HG03469 (cell line): ENCODE data around the gene ABLIM3.
"Not testable (repeated sequence)": the region's sequence is repeated elsewhere in the genome, so short reads cannot be mapped to it uniquely, and the experiment has no call there.

Experiments
- ATAC-seq: cut with Tn5 transposase; IDR thresholded peaks from one replicate; pipeline ENCODE4 v1.9.1; 2021; ENCODE audit warnings: mild to moderate bottlenecking, moderate library complexity, moderate number of reproducible peaks; ENCODE audit not compliant: unreplicated experiment

ABLIM3 gene

GRCh38 chr5:149182241-149182640, 40.9 kb downstream of the ABLIM3 start:
- no peak for ATAC-seq

- no peak for ATAC-seq
Observed at GRCh38 chr5:149185067-149185466, 43.8 kb downstream of the ABLIM3 start.

- no peak for ATAC-seq
Observed at GRCh38 chr5:149186506-149186905, 45.2 kb downstream of the ABLIM3 start.

- not testable (repeated sequence) for ATAC-seq
Observed at GRCh38 chr5:149187617-149188016, 46.3 kb downstream of the ABLIM3 start.

- ATAC-seq, result no peak
Observed at GRCh38 chr5:149188383-149188782, 47.1 kb downstream of the ABLIM3 start.

GRCh38 chr5:149195337-149195887, 54.1 kb downstream of the ABLIM3 start:
- ATAC-seq, result no peak

- no peak for ATAC-seq
Observed at GRCh38 chr5:149195962-149196361, 54.7 kb downstream of the ABLIM3 start.

- no peak for ATAC-seq
Observed at GRCh38 chr5:149198148-149198547, 56.9 kb downstream of the ABLIM3 start.

- no peak for ATAC-seq
Observed at GRCh38 chr5:149200355-149200754, 59.1 kb downstream of the ABLIM3 start.

GRCh38 chr5:149201121-149201637, 59.9 kb downstream of the ABLIM3 start:
- ATAC-seq, result no peak

GRCh38 chr5:149202910-149203451, 61.7 kb downstream of the ABLIM3 start:
- ATAC-seq, result no peak

- no peak for ATAC-seq
Observed at GRCh38 chr5:149203921-149204441, 62.7 kb downstream of the ABLIM3 start.

GRCh38 chr5:149205625-149206523, 64.6 kb downstream of the ABLIM3 start:
- ATAC-seq, result no peak

GRCh38 chr5:149206524-149207141, 65.3 kb downstream of the ABLIM3 start:
- no peak for ATAC-seq

GRCh38 chr5:149207831-149208230, 66.5 kb downstream of the ABLIM3 start:
- no peak for ATAC-seq

- ATAC-seq, result no peak
Observed at GRCh38 chr5:149210225-149210624, 68.9 kb downstream of the ABLIM3 start.

- ATAC-seq, result no peak
Observed at GRCh38 chr5:149210968-149211490, 69.7 kb downstream of the ABLIM3 start.

- no peak for ATAC-seq
Observed at GRCh38 chr5:149211566-149211965, 70.3 kb downstream of the ABLIM3 start.

GRCh38 chr5:149212198-149212951, 71.1 kb downstream of the ABLIM3 start:
- ATAC-seq, result no peak

GRCh38 chr5:149213264-149213880, 72.1 kb downstream of the ABLIM3 start:
- ATAC-seq, result no peak
